ENCODE results near the gene FXYD3. TPM values are rescaled to one million over a fixed set of nuclear protein-coding genes. Genes with fewer than 3 reads are reported as not detected.

Gene FXYD3
- total and polyA plus RNA-seq, 2 experiments from 2014 or later: 0.81 TPM; not detected in 1

DNA sequence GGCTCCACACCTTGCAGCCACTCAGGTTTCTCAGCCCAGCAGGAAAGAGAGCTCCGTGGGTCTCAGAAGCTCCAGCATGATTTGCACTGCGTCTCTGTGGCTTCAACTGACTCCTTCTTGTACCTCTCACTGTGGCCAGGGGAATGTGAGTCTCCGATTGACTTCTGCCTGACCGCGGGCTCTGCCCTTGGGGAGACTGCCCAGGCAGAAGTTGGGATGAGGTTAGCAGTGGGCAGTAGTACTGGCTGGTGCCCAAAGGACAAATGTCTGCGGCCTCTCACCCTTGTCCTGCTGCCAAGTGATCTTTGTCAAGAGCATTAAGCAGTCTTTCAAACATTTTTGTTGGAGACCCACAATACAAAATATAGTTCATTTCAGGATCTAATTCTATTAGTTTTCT is 34.4 kb upstream of the FXYD3 start:
- no peaks in the 10 kb centered on the region for H3K9me2 ChIP-seq (ENCODE audit: insufficient read depth)
- no peaks in the 10 kb centered on the region; the same call in 1 of the 2 replicates for H3K36me3 ChIP-seq (ENCODE audit: insufficient read depth)
- peaks cover 6% of the 10 kb centered on the region; the same call in 2 of the 3 replicates for H3K4me1 Mint-ChIP-seq
- H4K20me1 ChIP-seq (replicated peaks; ENCODE audit: insufficient read depth): no peaks in the 10 kb centered on the region
- no peak overlapping the region for H3K27ac ChIP-seq (ENCODE audit: low read depth)
- no peak overlapping the region for H3K4me3 ChIP-seq
- no peaks in the 10 kb centered on the region for H3K4me1 ChIP-seq (ENCODE audit: insufficient read depth)
- H3K27me3 Mint-ChIP-seq (ENCODE audit: insufficient read depth, low read depth, poor library complexity): peaks cover 25% of the 10 kb centered on the region
- H3K36me3 Mint-ChIP-seq (ENCODE audit: low read depth): peaks cover 3% of the 10 kb centered on the region; the same call in 2 of the 3 replicates
- no peak overlapping the region for H2AFZ ChIP-seq
- DNase-seq (ENCODE audit: low spot score): no peak
- no peaks in the 10 kb centered on the region for H3K79me2 ChIP-seq (replicated peaks; ENCODE audit: insufficient read depth)
- ATAC-seq: no peak
- no peak overlapping the region for H3K4me2 ChIP-seq
- no peak overlapping the region for H3K4me3 Mint-ChIP-seq
- no peak overlapping the region for H3K27ac Mint-ChIP-seq
- TF ChIP-seq CREB1 (CRISPR knock-in tag; IDR thresholded peaks at IDR 0.05; ENCODE audit: low read depth): no peak
- no peak for TF ChIP-seq JUNB (IDR thresholded peaks at IDR 0.05; ENCODE audit: unreplicated experiment)
- TF ChIP-seq ZNF114 (CRISPR knock-in tag; IDR thresholded peaks at IDR 0.05): no peak
- TF ChIP-seq EZH2phosphoT487 (IDR thresholded peaks at IDR 0.05; ENCODE audit: unreplicated experiment): no peak
- TF ChIP-seq STAT1 (IDR thresholded peaks at IDR 0.05; ENCODE audit: unreplicated experiment): no peak
- no peaks in the 10 kb centered on the region for H3F3A ChIP-seq (replicated peaks; ENCODE audit: low read depth)
- H3K27me3 ChIP-seq (ENCODE audit: insufficient read depth): no peaks in the 10 kb centered on the region
- peaks cover 4% of the 10 kb centered on the region; the same call in 2 of the 3 replicates for H3K9me3 Mint-ChIP-seq

DNA sequence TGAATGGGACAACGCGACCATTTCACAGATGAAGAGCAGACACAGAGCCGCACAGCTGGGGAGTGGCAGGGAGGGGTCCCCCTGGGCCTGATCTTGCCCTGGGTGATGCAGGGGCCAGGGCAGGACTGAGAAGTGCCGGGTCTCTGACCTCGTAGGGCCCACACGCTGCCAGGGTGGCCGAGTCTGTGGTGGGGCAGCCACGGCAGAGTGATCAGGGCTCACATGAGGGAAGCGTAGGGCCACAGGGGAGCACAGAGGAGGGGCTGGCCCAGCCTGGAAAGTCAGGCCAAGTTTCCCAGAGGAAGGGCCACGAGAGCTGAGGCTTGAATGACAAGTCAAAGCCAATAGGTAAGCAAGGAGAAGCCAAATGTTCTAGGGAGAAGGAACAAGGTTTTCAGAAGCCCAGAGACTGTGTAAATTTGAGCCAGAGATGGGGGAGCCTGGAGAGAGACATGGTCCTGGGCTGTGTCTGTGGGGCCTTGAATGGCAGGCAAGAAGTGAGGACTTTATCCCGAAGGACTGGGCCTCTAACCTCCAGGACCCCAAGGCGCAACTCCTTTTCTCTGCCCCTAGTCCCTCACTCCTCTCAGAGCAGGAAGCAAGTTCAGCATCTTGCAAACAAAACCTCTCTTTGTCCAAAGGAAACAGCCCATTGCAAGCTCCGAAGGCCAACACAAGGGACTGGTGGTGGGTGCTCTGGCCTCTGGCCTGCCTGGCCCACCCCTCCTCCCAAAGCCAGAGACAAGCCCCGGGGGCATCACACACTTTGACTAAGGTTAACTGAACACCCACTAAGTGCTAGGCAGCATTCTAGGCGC is 31.7 kb upstream of the FXYD3 start:
- peaks cover 4% of the 10 kb centered on the region; the same call in 2 of the 3 replicates for H3K9me3 Mint-ChIP-seq
- Histone ChIP-seq H3K36me3 (ENCODE audit: insufficient read depth) (no peaks in the 10 kb centered on the region; the same call in 1 of the 2 replicates), H3K4me1 (ENCODE audit: insufficient read depth) (no peaks in the 10 kb centered on the region), H4K20me1 (replicated peaks; ENCODE audit: insufficient read depth) (no peaks in the 10 kb centered on the region), H3K4me2 (no peak overlapping the region), H3K9me2 (ENCODE audit: insufficient read depth) (no peaks in the 10 kb centered on the region), H3K27me3 (ENCODE audit: insufficient read depth) (no peaks in the 10 kb centered on the region), H3K27ac (ENCODE audit: low read depth) (no peak overlapping the region), H3F3A (replicated peaks; ENCODE audit: low read depth) (no peaks in the 10 kb centered on the region), H3K79me2 (replicated peaks; ENCODE audit: insufficient read depth) (no peaks in the 10 kb centered on the region), H2AFZ (peak overlapping the region; percentile 81; the same call in 1 of the 2 replicates), H3K4me3 (no peak overlapping the region)
- peaks cover 6% of the 10 kb centered on the region; the same call in 2 of the 3 replicates for H3K4me1 Mint-ChIP-seq
- H3K36me3 Mint-ChIP-seq (ENCODE audit: low read depth): peaks cover 3% of the 10 kb centered on the region; the same call in 2 of the 3 replicates
- TF ChIP-seq, protein P1, sequence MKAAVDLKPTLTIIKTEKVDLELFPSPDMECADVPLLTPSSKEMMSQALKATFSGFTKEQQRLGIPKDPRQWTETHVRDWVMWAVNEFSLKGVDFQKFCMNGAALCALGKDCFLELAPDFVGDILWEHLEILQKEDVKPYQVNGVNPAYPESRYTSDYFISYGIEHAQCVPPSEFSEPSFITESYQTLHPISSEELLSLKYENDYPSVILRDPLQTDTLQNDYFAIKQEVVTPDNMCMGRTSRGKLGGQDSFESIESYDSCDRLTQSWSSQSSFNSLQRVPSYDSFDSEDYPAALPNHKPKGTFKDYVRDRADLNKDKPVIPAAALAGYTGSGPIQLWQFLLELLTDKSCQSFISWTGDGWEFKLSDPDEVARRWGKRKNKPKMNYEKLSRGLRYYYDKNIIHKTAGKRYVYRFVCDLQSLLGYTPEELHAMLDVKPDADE (IDR thresholded peaks at IDR 0.05): no peak
- DNase-seq (ENCODE audit: low spot score) (no peak), ATAC-seq (no peak; the same call in 2 of the 3 replicates)
- H3K4me3 Mint-ChIP-seq: no peak overlapping the region
- peaks cover 23% of the 10 kb centered on the region for H3K27me3 Mint-ChIP-seq (ENCODE audit: insufficient read depth, low read depth, poor library complexity)
- no peak overlapping the region for H3K27ac Mint-ChIP-seq

DNA sequence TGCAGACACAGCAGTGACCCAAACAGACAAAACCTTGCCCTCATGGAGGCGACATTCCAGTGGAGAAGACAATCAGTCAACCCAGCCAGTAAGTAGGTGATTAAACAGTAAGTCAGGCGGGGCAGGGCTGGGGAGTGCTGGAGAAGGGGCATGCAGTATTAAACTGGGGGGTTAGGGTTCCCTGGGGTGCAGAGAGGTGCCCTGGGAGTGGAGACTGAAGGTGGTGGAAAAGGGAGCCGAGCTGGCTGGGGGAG is 31.2 kb upstream of the FXYD3 start:
- Histone ChIP-seq H3K4me2 (no peak overlapping the region), H3K9me2 (ENCODE audit: insufficient read depth) (no peaks in the 10 kb centered on the region), H3K4me1 (ENCODE audit: insufficient read depth) (no peaks in the 10 kb centered on the region), H3K27ac (ENCODE audit: low read depth) (no peak overlapping the region), H4K20me1 (replicated peaks; ENCODE audit: insufficient read depth) (no peaks in the 10 kb centered on the region), H2AFZ (peak overlapping the region; percentile 81; the same call in 1 of the 2 replicates), H3K4me3 (no peak overlapping the region), H3K79me2 (replicated peaks; ENCODE audit: insufficient read depth) (no peaks in the 10 kb centered on the region), H3F3A (replicated peaks; ENCODE audit: low read depth) (0 out of 2 replicates have a peak, but pooled peaks cover 4% of the 10 kb centered on the region), H3K27me3 (ENCODE audit: insufficient read depth) (no peaks in the 10 kb centered on the region), H3K36me3 (ENCODE audit: insufficient read depth) (no peaks in the 10 kb centered on the region; the same call in 1 of the 2 replicates)
- no peak for DNase-seq (ENCODE audit: low spot score)
- no peak overlapping the region for H3K4me3 Mint-ChIP-seq
- peaks cover 22% of the 10 kb centered on the region for H3K27me3 Mint-ChIP-seq (ENCODE audit: insufficient read depth, low read depth, poor library complexity)
- peaks cover 6% of the 10 kb centered on the region; the same call in 2 of the 3 replicates for H3K4me1 Mint-ChIP-seq
- no peak overlapping the region for H3K27ac Mint-ChIP-seq
- peaks cover 4% of the 10 kb centered on the region; the same call in 2 of the 3 replicates for H3K9me3 Mint-ChIP-seq
- ATAC-seq: peak; percentile 53
- H3K36me3 Mint-ChIP-seq (ENCODE audit: low read depth): peaks cover 3% of the 10 kb centered on the region; the same call in 2 of the 3 replicates
- TF ChIP-seq CREB1 (CRISPR knock-in tag; IDR thresholded peaks at IDR 0.05; ENCODE audit: low read depth) (no peak), EZH2 (IDR thresholded peaks at IDR 0.05; ENCODE audit: low read depth, unreplicated experiment) (no peak), NANOG (IDR thresholded peaks at IDR 0.05; ENCODE audit: borderline replicate concordance) (no peak), POLR2AphosphoS5 (IDR thresholded peaks at IDR 0.05; ENCODE audit: low read depth) (no peak), STAT1 (IDR thresholded peaks at IDR 0.05; ENCODE audit: unreplicated experiment) (no peak)
- TF ChIP-seq, protein P2, sequence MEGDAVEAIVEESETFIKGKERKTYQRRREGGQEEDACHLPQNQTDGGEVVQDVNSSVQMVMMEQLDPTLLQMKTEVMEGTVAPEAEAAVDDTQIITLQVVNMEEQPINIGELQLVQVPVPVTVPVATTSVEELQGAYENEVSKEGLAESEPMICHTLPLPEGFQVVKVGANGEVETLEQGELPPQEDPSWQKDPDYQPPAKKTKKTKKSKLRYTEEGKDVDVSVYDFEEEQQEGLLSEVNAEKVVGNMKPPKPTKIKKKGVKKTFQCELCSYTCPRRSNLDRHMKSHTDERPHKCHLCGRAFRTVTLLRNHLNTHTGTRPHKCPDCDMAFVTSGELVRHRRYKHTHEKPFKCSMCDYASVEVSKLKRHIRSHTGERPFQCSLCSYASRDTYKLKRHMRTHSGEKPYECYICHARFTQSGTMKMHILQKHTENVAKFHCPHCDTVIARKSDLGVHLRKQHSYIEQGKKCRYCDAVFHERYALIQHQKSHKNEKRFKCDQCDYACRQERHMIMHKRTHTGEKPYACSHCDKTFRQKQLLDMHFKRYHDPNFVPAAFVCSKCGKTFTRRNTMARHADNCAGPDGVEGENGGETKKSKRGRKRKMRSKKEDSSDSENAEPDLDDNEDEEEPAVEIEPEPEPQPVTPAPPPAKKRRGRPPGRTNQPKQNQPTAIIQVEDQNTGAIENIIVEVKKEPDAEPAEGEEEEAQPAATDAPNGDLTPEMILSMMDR (conservative IDR thresholded peaks at IDR 0.05; ENCODE audit: low read depth in 2 of 2): no peak; a peak in 1 of 4 replicates
- TF ChIP-seq, protein P3, sequence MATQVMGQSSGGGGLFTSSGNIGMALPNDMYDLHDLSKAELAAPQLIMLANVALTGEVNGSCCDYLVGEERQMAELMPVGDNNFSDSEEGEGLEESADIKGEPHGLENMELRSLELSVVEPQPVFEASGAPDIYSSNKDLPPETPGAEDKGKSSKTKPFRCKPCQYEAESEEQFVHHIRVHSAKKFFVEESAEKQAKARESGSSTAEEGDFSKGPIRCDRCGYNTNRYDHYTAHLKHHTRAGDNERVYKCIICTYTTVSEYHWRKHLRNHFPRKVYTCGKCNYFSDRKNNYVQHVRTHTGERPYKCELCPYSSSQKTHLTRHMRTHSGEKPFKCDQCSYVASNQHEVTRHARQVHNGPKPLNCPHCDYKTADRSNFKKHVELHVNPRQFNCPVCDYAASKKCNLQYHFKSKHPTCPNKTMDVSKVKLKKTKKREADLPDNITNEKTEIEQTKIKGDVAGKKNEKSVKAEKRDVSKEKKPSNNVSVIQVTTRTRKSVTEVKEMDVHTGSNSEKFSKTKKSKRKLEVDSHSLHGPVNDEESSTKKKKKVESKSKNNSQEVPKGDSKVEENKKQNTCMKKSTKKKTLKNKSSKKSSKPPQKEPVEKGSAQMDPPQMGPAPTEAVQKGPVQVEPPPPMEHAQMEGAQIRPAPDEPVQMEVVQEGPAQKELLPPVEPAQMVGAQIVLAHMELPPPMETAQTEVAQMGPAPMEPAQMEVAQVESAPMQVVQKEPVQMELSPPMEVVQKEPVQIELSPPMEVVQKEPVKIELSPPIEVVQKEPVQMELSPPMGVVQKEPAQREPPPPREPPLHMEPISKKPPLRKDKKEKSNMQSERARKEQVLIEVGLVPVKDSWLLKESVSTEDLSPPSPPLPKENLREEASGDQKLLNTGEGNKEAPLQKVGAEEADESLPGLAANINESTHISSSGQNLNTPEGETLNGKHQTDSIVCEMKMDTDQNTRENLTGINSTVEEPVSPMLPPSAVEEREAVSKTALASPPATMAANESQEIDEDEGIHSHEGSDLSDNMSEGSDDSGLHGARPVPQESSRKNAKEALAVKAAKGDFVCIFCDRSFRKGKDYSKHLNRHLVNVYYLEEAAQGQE (IDR thresholded peaks at IDR 0.05; ENCODE audit: unreplicated experiment): no peak

Measured in GM23338 (cell line).